ENCODE data around the gene TRIP6.
"Not testable (repeated sequence)": the region's sequence is repeated elsewhere in the genome, so short reads cannot be mapped to it uniquely, and the experiment has no call there.

- not testable (repeated sequence) for TF ChIP-seq EZH2 (IDR thresholded peaks at IDR 0.05; ENCODE audit: borderline replicate concordance); EZH2phosphoT487 (IDR thresholded peaks at IDR 0.05; ENCODE audit: low read depth, severe bottlenecking, unreplicated experiment)
- TF ChIP-seq, protein P1, sequence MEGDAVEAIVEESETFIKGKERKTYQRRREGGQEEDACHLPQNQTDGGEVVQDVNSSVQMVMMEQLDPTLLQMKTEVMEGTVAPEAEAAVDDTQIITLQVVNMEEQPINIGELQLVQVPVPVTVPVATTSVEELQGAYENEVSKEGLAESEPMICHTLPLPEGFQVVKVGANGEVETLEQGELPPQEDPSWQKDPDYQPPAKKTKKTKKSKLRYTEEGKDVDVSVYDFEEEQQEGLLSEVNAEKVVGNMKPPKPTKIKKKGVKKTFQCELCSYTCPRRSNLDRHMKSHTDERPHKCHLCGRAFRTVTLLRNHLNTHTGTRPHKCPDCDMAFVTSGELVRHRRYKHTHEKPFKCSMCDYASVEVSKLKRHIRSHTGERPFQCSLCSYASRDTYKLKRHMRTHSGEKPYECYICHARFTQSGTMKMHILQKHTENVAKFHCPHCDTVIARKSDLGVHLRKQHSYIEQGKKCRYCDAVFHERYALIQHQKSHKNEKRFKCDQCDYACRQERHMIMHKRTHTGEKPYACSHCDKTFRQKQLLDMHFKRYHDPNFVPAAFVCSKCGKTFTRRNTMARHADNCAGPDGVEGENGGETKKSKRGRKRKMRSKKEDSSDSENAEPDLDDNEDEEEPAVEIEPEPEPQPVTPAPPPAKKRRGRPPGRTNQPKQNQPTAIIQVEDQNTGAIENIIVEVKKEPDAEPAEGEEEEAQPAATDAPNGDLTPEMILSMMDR (IDR thresholded peaks at IDR 0.05; ENCODE audit: poor library complexity), result not testable (repeated sequence)
Measured at GRCh38 chr7:100910443-100910842, 43.3 kb downstream of the TRIP6 start.
